KMS-11 (cell line): ENCODE results near the gene CRYBA1.

Source experiments
- H2AFZ ChIP-seq: fragments of 200-600 bp; sonication (generic); 2 replicates; pipeline ENCODE4 v1.6.1; 2016; ENCODE audit warnings: antibody characterized with exemption, mixed run types, low read depth
- H3K27ac ChIP-seq: fragments of 200-600 bp; sonication (generic); 2 replicates; pipeline ENCODE4 v1.6.1; 2016; ENCODE audit warnings: mild to moderate bottlenecking, mixed run types
- H3K27me3 ChIP-seq: fragments of 200-600 bp; sonication (generic); 2 replicates; pipeline ENCODE4 v1.6.1; 2017; ENCODE audit warnings: mild to moderate bottlenecking, low read depth, mixed run types, moderate library complexity; ENCODE audit not compliant: insufficient read depth
- H3K36me3 ChIP-seq: fragments of 200-600 bp; sonication (generic); 2 replicates; pipeline ENCODE4 v1.6.1; 2017; ENCODE audit warnings: mild to moderate bottlenecking, mixed run types; ENCODE audit not compliant: insufficient read depth
- H3K4me1 ChIP-seq: fragments of 200-600 bp; sonication (generic); 2 replicates; pipeline ENCODE4 v1.6.1; 2016; ENCODE audit warnings: mild to moderate bottlenecking, low read depth, mixed run types; ENCODE audit not compliant: poor library complexity, severe bottlenecking
- H3K4me2 ChIP-seq: fragments of 200-600 bp; sonication (generic); 2 replicates; pipeline ENCODE4 v1.7.0; 2016; ENCODE audit warnings: mild to moderate bottlenecking, mixed run types
- H3K4me3 ChIP-seq: fragments of 200-600 bp; sonication (generic); IDR thresholded peaks from 2 replicates; pipeline ENCODE4 v1.6.1; 2017; ENCODE audit warnings: low read depth, low read length, mixed read lengths; ENCODE audit not compliant: insufficient read depth
- H3K79me2 ChIP-seq: fragments of 200-600 bp; sonication (generic); 2 replicates; pipeline ENCODE4 v1.6.1; 2016; ENCODE audit warnings: low read depth, mixed run types; ENCODE audit not compliant: insufficient read depth
- H3K9ac ChIP-seq: fragments of 200-600 bp; sonication (generic); 2 replicates; pipeline ENCODE4 v1.6.1; 2016; ENCODE audit warnings: mild to moderate bottlenecking, mixed run types
- H4K20me1 ChIP-seq: fragments of 200-600 bp; sonication (generic); 2 replicates; pipeline ENCODE4 v1.6.1; 2016; ENCODE audit warnings: mild to moderate bottlenecking, mixed run types; ENCODE audit not compliant: insufficient read depth
- CTCF ChIP-seq: fragments of 200-600 bp; sonication (generic); conservative IDR thresholded peaks from 2 replicates; pipeline ENCODE4 v1.6.1; 2017; ENCODE audit warnings: low read depth, mild to moderate bottlenecking, antibody characterized with exemption, low read length, moderate library complexity, mixed read lengths

CRYBA1 gene

DNA sequence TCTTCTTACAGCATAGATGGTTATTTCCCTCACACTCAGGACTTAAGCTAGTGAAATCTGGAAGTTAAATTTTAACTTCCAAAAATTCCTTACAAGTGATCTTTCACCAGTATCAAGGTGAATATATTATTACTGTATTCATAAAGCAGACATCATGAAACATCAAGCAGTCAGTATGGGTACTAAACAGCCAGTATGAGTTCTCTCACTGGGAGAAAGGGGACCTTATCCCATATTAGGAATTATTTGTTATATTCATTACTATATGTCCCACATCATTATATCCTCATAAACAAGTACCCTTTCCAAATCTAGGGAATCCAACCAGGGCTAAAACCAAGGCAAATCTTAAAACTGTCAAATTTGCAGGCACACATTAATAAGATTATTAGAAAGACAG is 32.0 kb downstream of the CRYBA1 start:
- peaks cover 16% of the 10 kb centered on the region for H3K4me1 ChIP-seq
- H3K4me2 ChIP-seq, result no peak overlapping the region
- no peak overlapping the region for H2AFZ ChIP-seq
- peaks cover 33% of the 10 kb centered on the region; the same call in 1 of the 2 replicates for H3K36me3 ChIP-seq
- no peak overlapping the region for H3K27ac ChIP-seq
- H3K9ac ChIP-seq, result no peak overlapping the region
- no peak for TF ChIP-seq CTCF
- no peaks in the 10 kb centered on the region for H3K27me3 ChIP-seq
- peaks cover 86% of the 10 kb centered on the region for H4K20me1 ChIP-seq
- H3K4me3 ChIP-seq, result no peak overlapping the region
- H3K79me2 ChIP-seq, result peaks cover 100% of the 10 kb centered on the region

DNA sequence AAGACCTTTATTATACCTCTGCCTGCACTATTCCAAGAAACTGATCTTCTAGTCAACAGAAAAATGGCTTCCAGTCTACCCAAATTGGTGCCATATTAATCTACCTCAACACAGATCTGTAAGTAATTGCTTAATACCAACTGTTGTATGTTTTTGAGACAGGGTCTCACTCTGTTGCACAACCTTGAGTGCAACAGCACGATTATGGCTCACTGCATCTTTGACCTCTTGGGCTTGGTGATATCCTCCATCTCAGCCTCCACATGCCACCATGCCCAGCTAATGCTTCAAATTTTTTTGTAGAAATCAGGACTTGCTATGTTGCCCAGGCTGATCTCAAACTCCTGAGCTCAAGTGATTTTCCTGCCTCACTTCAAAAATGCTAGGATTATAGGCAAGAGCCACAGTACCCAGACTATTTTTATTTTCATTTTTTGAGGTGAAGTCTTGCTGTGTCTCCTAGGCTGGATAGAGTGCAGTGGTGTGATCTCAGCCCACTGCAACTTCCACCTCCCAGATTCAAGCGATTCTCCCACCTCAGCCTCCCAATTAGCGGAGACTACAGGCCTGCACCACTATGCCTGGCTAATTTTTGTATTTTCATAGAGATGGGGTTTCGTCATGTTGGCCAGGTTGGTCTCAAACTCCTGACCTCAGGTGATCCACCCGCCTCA is 32.9 kb downstream of the CRYBA1 start:
- Histone ChIP-seq H3K27me3 (no peaks in the 10 kb centered on the region), H4K20me1 (peaks cover 87% of the 10 kb centered on the region), H3K4me3 (no peak overlapping the region), H3K9ac (no peak overlapping the region), H2AFZ (no peak overlapping the region), H3K4me2 (no peak overlapping the region), H3K79me2 (peaks cover 100% of the 10 kb centered on the region), H3K4me1 (peaks cover 16% of the 10 kb centered on the region), H3K36me3 (peaks cover 33% of the 10 kb centered on the region; the same call in 1 of the 2 replicates), H3K27ac (no peak overlapping the region)
- TF ChIP-seq CTCF, result no peak

DNA sequence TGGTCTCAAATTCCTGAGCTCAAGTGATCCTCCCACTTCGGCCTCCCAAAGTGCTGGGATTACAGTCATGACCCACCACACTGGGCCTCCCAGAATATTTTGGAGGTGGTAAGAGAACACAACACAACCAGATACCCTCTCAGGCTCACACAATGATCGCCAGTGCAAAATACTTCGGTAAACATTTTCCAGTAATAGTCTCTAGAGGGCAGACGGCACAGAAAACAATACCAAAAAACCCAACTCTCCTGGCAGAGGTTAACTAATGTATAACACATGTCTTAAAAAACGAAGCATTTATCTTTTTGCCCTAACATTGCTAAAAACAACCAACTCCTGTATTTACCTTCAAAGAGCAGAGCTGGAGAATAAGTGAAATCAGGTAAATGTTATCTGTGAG is 36.8 kb downstream of the CRYBA1 start:
- H3K27ac ChIP-seq, result no peak overlapping the region

GRCh38 chr17:29283961-29284360 is 37.3 kb downstream of the CRYBA1 start:
- Histone ChIP-seq H3K4me2 (no peak overlapping the region), H3K36me3 (peaks cover 55% of the 10 kb centered on the region; the same call in 1 of the 2 replicates), H4K20me1 (peaks cover 91% of the 10 kb centered on the region), H3K27ac (no peak overlapping the region), H3K79me2 (peaks cover 100% of the 10 kb centered on the region), H3K9ac (no peak overlapping the region), H3K4me1 (peaks cover 30% of the 10 kb centered on the region), H3K27me3 (no peaks in the 10 kb centered on the region), H3K4me3 (no peak overlapping the region), H2AFZ (no peak overlapping the region)
- no peak for TF ChIP-seq CTCF

More for the DNA sequence above, 36.8 kb downstream of the CRYBA1 start:
- Histone ChIP-seq H3K4me3 (no peak overlapping the region), H3K79me2 (peaks cover 100% of the 10 kb centered on the region), H3K4me2 (no peak overlapping the region; the same call in 1 of the 2 replicates), H3K27me3 (no peaks in the 10 kb centered on the region), H3K9ac (no peak overlapping the region), H3K4me1 (peaks cover 31% of the 10 kb centered on the region), H2AFZ (no peak overlapping the region), H4K20me1 (peaks cover 91% of the 10 kb centered on the region), H3K36me3 (peaks cover 55% of the 10 kb centered on the region; the same call in 1 of the 2 replicates)
- TF ChIP-seq CTCF, result no peak
